ENCODE data around the gene NR3C2.

The NR3C2 gene

DNA sequence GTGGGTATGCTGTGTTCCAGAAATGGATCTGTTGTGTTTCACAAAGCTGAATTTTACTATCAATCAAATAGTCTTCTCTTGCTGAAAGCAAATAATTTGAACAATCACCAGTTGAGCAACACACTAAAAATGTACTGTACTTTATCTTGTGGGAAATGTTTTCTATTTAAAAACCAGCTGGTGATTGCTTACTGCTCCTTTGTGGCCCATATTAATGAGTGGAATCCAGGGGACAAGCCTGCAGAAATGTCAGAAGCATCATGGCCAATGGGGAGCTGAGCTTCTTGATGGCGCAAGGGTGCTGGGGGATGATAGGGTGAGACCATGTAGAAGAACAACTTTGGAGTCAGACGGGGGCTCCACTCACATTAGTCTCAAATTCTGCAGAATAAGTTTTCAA lies 364.2 kb downstream of the NR3C2 start:
- no peak for DNase-seq (ENCODE audit: low read depth in 1 of 2, low spot score in 1 of 2)

DNA sequence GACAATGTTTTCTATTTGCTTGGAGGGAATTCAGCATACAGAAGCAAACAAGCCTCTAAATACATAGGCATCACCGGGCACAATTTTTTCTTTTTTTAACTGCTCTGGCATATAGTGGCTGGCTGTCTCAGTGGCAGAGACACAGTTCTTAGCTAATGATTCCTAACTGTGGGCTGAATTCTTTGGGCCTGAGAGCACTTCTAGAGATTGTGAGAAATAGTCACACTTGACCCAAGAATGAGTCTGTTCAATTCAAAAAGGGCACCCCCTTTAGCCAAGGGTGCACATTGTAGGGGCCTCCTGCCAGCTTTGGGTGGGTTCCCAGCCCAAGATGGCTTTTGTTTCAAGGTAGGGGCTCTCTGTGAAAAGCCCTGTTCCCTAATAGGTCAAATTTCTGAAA lies 364.6 kb downstream of the NR3C2 start:
- no peak for DNase-seq (ENCODE audit: low read depth in 1 of 2, low spot score in 1 of 2)

DNA sequence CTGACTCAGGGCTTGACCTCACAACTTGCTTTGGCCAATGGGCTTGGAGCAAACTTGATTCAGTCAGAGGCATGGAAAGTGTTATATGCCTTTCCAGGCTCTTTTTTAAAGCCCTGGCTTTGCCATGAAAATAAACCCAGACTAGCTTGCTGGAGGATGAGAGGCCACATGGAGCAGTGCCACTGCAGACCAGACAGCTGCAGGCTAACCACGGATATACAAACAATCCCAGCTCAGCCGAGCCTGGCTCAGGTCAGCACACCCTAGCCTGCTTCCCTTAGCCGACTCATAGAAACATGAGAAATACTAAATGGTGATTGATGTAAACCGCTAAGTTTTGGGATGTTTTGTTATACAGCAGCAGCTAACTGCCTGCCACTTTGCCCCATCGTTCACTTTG lies 365.2 kb downstream of the NR3C2 start:
- no peak for DNase-seq (ENCODE audit: low read depth in 1 of 2, low spot score in 1 of 2)

DNA sequence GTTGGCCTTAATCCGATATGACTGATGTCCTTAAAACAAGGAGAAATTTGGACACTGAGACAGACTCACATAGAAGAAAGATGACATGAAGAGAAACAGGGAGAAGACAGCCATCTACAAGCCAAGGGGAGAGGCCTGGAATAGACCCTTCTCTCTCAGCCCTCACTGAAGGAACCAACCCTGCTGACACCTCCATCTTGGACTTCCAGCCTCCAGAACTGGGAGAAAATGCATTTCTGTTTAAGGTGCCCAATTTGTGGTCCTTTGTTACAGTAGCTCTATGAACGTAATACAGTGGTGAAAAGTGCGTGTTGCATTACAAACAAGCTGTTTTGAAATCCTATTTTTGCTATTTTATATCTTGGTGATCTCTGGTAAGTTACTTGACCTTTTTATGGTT lies 366.8 kb downstream of the NR3C2 start:
- no peak for DNase-seq (ENCODE audit: low read depth in 1 of 2, low spot score in 1 of 2)

DNA sequence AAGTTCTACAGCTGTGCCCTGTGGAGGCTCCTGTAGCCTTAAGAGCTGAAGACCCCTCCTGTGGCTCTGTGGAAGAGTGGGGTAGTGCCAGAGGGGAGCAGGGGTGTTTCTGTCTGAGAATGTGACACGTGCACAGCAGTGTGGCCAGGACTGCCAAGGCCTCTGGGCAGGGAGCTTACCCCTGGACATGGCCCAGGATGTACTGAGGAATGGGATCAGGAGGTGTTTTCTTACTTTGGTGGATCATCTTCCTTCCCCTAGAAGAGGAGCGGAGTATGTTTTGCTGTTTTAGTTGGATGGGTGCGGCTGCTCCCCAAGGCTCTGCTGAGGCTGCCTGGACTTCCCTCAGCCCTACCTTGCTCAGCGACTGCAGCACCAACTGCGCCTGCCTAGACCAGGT lies 367.8 kb downstream of the NR3C2 start:
- DNase-seq (ENCODE audit: low read depth in 1 of 2, low spot score in 1 of 2): no peak

DNA sequence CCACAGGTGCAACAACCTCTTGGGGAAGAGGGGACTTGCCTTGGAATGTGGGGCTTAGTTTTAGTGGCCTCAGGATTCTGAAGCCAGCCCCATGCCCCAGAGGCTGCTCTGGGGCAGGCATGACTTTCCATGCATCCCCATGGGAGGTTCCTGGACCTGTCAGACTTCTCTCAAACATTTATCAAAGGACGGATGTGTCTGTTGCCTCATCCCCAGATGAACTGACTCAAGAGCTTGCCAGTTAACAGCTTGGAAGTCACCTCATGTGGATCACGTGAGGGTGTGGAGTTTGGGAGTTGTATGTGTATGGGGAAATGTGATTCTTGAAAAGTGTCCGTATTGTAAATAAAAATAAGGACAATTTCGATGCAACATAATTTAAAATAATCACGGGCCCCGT lies 368.9 kb downstream of the NR3C2 start:
- DNase-seq (ENCODE audit: low read depth in 1 of 2, low spot score in 1 of 2): no peak

DNA sequence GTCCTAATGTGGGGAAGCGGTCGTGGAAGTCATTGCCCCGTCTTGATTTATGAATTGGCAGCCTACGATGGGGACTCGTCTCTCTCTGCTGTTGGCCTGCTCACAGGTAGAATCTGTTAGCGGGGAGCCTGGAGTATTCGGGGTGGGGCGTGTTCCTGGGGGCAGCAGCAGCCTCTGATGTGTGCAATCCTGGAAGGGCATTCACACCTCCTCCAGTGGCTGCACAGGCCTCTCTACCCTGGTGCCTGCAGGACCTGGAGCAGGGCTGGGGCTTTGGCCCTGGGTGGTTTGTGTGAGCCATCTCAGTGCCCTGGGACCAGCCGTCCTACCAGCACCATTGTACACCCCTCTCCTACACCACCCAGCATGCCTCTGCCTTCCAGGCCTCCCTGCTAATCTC lies 369.4 kb downstream of the NR3C2 start:
- no peak for DNase-seq (ENCODE audit: low read depth in 1 of 2, low spot score in 1 of 2)

DNA sequence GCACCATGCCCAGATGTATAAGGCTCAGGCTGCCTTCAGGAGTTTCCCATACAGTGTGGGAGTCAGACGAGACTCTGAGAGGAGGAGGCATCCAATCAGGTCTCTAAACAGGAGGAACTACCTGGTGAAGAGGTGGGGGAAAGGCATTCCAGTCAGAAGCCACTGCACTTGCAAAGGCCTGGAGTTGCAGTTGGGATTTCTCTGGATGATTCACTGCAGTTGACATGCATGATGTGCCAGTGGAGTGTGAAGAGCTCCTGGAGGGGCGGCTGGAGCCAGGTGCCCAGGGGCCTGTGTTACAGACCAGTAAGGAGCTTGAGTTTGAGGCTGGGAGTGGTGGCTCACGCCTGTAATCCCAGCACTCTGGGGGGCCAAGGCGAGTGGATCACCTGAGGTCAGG lies 371.2 kb downstream of the NR3C2 start:
- no peak for DNase-seq (ENCODE audit: low read depth in 1 of 2, low spot score in 1 of 2)

DNA sequence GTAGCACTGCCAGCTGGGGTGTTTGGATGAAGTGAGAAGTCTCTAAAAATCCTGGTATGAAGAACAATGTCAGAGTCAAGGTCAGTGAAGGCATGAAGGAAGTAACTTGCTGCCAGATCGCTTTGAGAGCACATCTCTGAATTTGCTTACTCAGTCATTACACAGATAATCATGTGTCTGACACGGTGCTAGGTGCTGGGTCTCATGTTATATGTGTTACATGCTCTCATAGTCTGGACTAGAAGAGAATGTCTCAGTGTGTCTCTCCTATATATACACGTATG lies 372.4 kb downstream of the NR3C2 start:
- no peak for DNase-seq (ENCODE audit: low read depth in 1 of 2, low spot score in 1 of 2)

DNA sequence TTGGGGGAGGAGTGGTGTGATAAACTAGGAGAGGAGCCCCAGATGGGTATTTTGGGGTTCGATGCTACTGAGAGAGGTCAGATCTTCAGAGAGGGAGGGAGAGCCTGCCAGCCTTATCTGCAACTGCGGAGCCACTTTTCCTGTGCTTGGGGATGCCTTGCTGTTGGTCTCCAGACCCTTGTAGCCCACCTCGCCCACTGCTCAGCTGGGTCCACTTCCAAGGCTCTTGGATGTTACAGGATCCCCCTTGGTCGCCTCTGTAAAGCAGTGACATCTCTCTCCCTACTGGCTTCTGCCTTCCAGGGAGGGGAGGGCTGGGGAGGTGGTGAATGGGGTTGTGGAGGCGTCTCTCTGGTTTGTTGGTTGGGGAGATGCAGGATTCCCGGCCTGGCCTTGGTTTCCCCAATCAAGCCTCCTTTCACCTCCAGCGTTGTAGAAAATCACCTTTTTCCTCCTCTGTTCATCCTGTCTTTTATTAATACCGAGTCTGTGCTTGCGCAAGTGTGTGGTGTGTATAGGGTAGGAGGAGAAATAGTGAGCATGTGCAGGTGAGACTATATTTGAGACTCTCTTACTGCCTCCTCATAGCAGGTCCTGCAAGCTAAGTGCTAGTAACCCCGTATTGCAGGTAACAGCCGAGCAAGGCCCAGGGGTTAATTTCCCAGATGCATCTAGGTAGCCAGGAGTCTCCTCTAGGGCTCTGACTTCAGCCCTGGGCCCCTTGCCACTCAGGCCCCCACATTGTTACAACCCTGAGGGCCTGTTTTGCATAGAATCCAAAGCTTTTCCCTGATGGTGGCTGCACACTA lies 372.9 kb downstream of the NR3C2 start:
- no peak for DNase-seq (ENCODE audit: low read depth in 1 of 2, low spot score in 1 of 2)

DNA sequence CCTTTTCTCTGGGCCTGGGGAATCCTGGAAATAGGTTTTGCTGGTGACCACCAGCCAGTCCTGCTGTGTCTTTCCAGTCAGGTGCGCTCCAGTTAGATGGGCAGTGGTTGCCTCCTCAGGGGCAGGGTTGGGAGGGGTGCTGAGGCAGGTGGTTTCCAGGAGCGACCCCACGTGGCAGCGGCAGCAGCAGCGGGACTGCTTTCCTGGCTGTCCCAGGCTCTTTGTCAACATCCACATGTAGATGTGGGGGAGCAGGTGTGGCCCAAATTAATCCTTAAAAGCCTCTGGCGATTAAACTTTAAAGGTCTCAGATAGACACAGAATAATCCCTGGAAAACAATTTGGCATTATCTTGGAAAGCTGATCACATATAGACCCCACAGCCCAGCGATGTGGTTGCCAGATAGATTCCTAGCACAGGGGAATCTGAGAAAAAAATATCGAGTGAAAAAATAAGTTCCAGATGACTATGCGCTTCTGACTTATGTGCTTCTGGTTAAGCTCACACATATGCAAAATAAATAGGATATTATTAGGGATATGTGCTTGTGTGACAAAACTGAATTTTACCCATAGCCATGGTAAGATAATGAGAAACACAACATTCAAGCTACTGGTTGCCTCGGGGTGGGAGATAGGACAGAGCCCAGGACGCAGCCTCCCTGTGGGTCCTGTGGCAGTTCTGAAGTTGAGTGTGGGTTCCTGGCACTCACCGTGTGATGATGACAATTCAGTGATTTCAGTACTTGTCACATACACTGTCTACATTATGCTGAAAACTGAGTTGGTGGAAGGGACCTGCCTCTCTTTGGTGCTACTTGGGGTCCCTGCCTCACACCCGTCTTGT lies 373.9 kb downstream of the NR3C2 start:
- no peak for DNase-seq (ENCODE audit: low read depth in 1 of 2, low spot score in 1 of 2)

DNA sequence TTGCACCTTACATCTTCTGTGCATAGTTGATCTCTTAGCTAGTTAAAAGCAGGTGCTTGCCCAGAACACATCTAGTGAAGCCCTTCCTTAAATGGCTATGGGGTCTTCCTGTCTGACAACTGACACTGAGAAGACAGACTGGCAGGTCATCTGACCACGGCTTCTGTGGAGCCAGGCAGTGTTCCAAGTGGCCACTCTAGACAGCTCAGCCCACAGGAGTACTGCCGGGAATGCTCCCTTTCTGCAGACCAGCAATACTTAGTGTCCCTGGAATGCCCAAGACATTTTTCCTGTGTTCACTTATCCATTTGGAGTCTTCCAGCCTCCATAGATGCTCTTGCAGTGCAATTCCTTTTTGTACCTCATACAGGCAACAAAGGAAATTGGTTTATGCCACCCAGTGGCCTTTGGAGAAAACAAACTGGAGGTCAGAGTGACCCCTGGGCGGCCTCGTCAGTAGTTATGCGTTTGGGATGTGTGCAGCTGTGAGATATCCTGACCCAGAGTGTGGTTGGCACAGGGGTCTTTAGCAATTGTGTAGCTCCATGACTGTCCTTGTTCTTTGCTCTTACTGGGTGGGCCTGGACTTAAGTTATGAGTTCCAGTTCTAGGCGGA lies 374.8 kb downstream of the NR3C2 start:
- DNase-seq (ENCODE audit: low read depth in 1 of 2, low spot score in 1 of 2): no peak

DNA sequence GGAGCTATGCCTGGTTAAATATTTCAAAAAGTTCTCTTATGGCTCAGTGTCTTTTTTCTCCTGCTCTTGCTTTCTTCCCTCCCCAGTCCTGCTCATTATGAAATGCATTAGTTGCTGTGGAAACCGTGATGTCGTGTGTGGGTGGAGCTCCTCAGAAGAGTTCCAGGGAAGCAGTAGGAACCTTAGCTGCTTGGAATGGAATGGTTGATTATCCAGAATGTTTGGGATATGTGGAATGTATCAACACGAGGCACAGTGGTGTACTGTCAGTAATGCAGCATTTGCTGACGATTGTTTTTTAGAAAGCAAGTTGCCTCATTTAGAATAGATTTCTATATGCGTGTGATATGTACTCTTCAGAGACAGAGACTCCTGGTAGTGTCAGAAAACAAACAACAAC lies 377.1 kb downstream of the NR3C2 start:
- no peak for DNase-seq (ENCODE audit: low read depth in 1 of 2, low spot score in 1 of 2)

DNA sequence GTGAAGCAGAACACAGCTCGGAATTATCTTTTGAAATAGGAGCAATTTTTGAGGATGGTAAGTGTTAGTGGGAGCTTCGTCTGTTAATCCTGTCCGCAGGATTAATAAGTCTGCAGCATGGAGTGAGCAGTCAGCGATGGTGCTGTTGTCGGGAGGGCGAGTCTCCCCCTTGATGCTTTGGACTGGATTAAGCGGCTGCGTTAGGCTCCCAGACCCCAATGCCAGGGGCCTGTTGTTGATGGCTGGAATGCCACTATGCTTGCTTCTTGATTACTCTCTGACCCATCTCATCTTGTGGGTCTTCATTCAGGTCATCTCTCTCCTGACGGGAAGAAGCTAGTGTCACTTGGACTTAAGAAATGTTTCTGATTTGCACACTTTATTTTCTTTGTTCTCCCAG lies 377.8 kb downstream of the NR3C2 start:
- DNase-seq (ENCODE audit: low read depth in 1 of 2, low spot score in 1 of 2): no peak

DNA sequence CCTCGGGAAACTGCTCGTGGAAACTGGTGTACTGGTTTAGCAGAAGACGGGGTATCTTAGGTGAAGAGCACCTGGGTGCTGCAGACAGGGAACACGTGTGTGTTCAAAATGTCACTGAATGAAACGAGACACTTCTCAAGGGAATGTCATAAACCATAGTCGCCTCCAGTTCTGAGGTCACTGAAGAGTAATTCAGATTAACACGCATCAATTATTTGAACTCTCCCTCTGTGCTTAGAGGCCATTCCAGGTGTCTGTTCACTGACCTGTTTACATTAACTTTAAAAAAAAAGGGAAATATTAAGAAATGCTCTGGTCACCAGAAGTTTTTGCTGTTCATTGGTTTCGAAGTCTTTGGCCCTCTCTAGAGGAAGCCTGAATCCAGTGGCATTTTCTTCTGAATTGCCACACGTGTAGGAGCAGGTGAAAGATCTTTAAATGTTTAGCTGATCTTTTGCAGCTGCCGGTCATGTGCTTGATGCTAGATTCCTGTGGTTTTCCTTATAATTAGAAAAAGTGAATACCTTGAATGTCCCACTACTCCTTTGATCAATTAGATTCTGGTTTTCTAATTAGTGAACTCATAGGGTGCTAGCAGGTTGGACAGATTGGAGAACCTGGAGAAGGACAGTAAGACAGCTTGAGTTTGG lies 379.8 kb downstream of the NR3C2 start:
- DNase-seq (ENCODE audit: low read depth in 1 of 2, low spot score in 1 of 2): no peak

DNA sequence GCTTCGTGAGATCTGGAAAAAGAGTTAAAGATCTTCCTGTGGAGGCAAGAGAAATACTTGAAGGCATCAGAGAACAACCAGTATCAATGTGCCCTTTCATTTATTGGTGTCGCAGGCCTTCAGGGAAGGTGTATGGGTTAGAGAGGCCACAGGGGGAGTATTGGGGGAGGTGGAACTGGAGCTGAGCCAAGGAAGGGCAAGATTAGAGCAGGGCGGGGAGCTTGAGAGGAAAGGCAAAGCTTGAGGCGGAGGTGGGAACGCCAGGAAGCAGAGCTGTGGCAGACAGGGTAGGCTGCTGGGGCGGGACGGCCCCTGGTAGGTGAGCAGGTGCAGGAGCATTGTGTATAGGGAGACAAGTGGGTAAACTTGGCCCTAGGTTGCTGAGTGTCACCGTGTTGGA lies 380.4 kb downstream of the NR3C2 start:
- no peak for DNase-seq (ENCODE audit: low read depth in 1 of 2, low spot score in 1 of 2)

DNA sequence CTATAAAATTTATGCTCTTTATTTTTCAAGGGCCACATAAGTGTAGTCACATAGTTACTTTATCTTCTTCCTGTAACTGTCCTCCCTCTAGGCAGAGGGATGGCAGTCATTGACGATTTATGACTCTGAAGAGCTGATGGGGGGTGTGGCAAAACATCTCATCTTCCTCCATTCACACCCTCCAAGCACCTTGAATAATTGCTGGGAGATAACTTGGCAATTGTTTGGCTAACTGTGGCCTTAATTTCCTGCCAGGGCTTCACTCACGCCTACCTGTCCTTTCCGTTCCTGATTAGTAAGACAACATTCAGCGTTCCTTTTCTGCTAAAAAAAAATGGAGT lies 381.1 kb downstream of the NR3C2 start:
- DNase-seq (ENCODE audit: low read depth in 1 of 2, low spot score in 1 of 2): no peak

DNA sequence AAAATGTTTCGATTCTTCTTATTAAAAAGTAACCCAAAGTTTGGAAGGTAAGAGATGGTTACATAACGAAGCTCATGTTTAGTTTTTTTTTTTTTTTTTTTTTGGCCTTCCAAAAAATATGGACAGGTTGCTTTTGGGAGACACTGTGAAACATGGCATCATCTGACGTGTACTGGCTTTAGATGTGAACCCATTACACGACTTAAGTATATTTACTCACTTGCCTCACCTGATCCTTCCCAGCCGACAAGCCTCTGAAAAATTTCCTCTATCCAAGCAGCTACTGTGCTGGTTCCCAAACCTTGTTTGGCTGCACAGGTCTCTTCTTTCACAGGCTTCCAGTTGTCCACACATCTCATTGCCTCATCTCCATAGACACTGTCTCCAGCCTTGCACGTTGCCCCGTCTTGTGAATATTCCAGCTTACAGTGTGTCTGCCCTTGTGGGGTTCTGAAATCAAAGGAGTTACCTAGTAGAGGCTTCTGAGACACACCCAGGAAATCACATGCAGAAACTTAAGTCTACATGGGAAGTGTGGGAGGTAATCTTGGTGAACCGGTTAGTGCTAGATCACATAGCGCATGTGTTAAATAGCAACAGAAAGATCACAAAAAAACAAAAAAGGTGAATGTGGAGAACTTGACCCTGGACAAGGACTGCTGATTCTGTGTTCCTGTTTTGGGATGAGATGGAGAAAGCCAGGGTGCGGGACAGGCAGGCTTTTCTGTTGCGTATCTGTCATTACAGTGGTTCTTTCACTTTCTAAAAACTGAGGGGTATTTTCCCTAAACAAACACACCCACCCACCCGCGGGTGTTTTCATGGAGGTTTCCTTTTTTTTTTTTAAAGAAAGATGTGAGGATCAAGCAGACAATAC lies 381.7 kb downstream of the NR3C2 start:
- no peak for DNase-seq (ENCODE audit: low read depth in 1 of 2, low spot score in 1 of 2)

DNA sequence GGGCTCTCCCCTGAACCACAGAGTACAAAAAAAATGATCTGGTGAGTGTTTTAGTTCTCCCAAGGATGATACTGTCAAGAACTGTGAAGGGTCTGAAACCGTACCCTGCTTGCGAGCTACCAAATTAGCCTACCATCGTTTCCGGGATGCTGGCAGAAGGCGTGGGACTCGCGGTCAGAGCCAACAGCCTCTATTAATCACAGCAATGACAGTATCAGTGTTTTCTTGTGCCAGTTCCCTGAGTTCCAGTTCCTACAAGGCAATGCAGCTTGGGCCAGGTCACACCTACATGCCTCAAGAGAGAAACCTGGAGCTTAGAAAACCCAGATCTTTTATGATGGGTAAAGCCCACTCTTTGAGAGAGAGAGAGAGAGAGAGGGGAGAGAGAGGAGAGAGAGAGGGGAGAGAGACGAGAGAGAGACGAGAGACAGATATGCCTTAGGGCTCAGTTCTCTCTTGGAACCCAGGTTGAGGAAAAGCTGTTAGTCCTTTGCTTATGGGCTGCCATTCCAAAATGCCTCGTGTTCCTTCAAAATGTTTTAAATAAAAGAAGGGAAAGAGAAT lies 382.5 kb downstream of the NR3C2 start:
- DNase-seq (ENCODE audit: low read depth in 1 of 2, low spot score in 1 of 2): no peak

DNA sequence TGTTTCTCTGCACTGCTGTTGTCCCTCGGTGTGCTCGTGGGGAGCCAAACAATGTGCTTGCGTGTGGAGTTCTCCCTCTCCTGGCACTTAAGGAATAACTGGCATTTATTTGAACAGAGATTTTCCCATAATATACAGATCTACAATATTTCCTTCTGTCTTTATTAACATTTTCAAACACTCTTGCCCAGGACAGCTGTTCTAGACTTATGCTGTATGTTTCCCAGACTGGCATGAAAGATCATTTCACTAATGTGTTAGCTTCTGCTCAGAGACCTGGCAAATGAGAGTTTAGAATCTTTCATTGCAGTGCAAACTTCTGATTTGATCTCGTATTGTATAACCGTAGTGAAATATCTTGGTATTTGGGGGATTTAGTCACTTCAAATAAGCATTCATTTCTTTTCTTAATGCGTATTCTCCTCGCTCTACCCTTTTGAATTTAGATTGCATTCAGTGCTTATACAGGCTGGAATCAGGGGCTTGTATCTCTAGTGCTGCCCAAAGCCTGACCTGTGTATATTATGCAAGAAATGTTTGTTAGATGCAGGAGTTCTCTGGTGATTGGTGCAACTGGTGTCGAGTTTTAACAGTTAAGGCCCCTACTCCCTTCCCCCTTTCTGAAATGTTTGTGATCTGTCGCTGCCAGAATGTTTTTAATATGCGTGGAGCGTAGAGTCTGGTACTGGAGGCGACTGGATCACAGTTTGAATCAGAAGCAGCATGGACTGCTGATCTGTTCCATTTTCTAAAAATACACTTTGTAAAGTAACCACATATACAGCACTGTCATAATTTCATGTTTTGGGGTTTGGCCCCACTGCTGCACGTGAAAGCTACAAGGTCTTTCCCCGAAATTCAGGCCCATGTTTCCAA lies 384.0 kb downstream of the NR3C2 start:
- DNase-seq (ENCODE audit: low read depth in 1 of 2, low spot score in 1 of 2): no peak
